OCI-LY1 (cell line): ENCODE measurements around the gene AVPR2.

Experiments used
- H2AFZ ChIP-seq: fragments of 200-600 bp; sonication (generic), shearing (Covaris generic); 2 replicates; pipeline ENCODE4 v1.6.0; 2014; ENCODE audit warnings: antibody characterized with exemption, mild to moderate bottlenecking, low read length
- H3F3A ChIP-seq: fragments of 200-600 bp; sonication (generic), shearing (Covaris generic); 2 replicates; pipeline ENCODE4 v1.6.0; 2014; ENCODE audit warnings: mild to moderate bottlenecking, antibody characterized with exemption, low read length, moderate library complexity; ENCODE audit not compliant: insufficient read depth
- H3K27ac ChIP-seq: fragments of 200-600 bp; sonication (generic); 2 replicates; pipeline ENCODE4 v1.5.1; 2014; ENCODE audit warnings: low read length, mixed run types, mild to moderate bottlenecking, low read depth; ENCODE audit not compliant: poor library complexity, severe bottlenecking
- H3K27me3 ChIP-seq: fragments of 200-600 bp; sonication (generic); 2 replicates; pipeline ENCODE4 v1.6.0; 2014; ENCODE audit warnings: antibody characterized with exemption, mild to moderate bottlenecking, low read length, moderate library complexity; ENCODE audit not compliant: insufficient read depth
- H3K36me3 ChIP-seq: fragments of 200-600 bp; sonication (generic); 2 replicates; pipeline ENCODE4 v1.6.1; 2014; ENCODE audit warnings: mild to moderate bottlenecking, antibody characterized with exemption, low read length, moderate library complexity, mixed read lengths; ENCODE audit not compliant: insufficient read depth
- H3K4me1 ChIP-seq: fragments of 200-600 bp; sonication (generic); 2 replicates; pipeline ENCODE4 v1.5.1; 2014; ENCODE audit warnings: mild to moderate bottlenecking, low read length, moderate library complexity; ENCODE audit not compliant: insufficient read depth, severe bottlenecking
- H3K4me2 ChIP-seq: fragments of 200-600 bp; sonication (generic), shearing (Covaris generic); 2 replicates; pipeline ENCODE4 v1.6.1; 2014; ENCODE audit warnings: low read length
- H3K4me3 ChIP-seq: fragments of 200-600 bp; sonication (generic); 2 replicates; pipeline ENCODE4 v1.5.1; 2014; ENCODE audit warnings: low read length, low read depth, mild to moderate bottlenecking, mixed read lengths; ENCODE audit not compliant: poor library complexity, severe bottlenecking
- H3K79me2 ChIP-seq: fragments of 200-600 bp; shearing (Covaris generic); 2 replicates; pipeline ENCODE4 v1.6.1; 2016; ENCODE audit warnings: mixed run types, low read length, mixed read lengths; ENCODE audit not compliant: insufficient read depth
- H3K9ac ChIP-seq: fragments of 200-600 bp; sonication (generic), shearing (Covaris generic); 2 replicates; pipeline ENCODE4 v1.6.1; 2014; ENCODE audit warnings: mild to moderate bottlenecking, low read length, mixed read lengths
- H3K9me2 ChIP-seq: fragments of 200-600 bp; sonication (generic), shearing (Covaris generic); 2 replicates; pipeline ENCODE4 v1.6.1; 2014; ENCODE audit warnings: low read depth, mild to moderate bottlenecking, low read length, mixed read lengths
- H3K9me3 ChIP-seq: fragments of 200-600 bp; shearing (Covaris generic); 2 replicates; pipeline ENCODE4 v1.6.1; 2014; ENCODE audit warnings: low read length, mixed read lengths
- H4K20me1 ChIP-seq: fragments of 200-600 bp; sonication (generic), shearing (Covaris generic); 2 replicates; pipeline ENCODE4 v1.6.0; 2016; ENCODE audit warnings: mild to moderate bottlenecking, low read length; ENCODE audit not compliant: insufficient read depth
- CTCF ChIP-seq: fragments of 200-600 bp; sonication (generic), shearing (Covaris generic); IDR thresholded peaks from 2 replicates; pipeline ENCODE4 v1.5.1; 2017; ENCODE audit warnings: mild to moderate bottlenecking, antibody characterized with exemption, low read length, moderate library complexity, mixed read lengths
- EZH2 ChIP-seq: fragments of 200-600 bp; sonication (generic), shearing (Covaris generic); IDR thresholded peaks from 2 replicates; pipeline ENCODE4 v1.8.0; 2017; ENCODE audit warnings: borderline replicate concordance, mixed run types, mild to moderate bottlenecking, antibody characterized with exemption, low read length, moderate library complexity, mixed read lengths

AVPR2 gene

GRCh38 chrX:153874085-153874365 lies 30.4 kb upstream of the AVPR2 start:
- Histone ChIP-seq H3K36me3 (no peaks in the 10 kb centered on the region), H3K27me3 (no peaks in the 10 kb centered on the region), H3K4me2 (no peak overlapping the region), H3K79me2 (no peaks in the 10 kb centered on the region), H3K27ac (no peak overlapping the region), H3K9me3 (no peaks in the 10 kb centered on the region), H4K20me1 (no peaks in the 10 kb centered on the region), H3K4me1 (no peaks in the 10 kb centered on the region), H3K4me3 (no peak overlapping the region), H3F3A (no peaks in the 10 kb centered on the region), H3K9ac (no peak overlapping the region), H2AFZ (no peak overlapping the region), H3K9me2 (no peaks in the 10 kb centered on the region)
- no peak for TF ChIP-seq EZH2
- no peak for TF ChIP-seq CTCF

DNA sequence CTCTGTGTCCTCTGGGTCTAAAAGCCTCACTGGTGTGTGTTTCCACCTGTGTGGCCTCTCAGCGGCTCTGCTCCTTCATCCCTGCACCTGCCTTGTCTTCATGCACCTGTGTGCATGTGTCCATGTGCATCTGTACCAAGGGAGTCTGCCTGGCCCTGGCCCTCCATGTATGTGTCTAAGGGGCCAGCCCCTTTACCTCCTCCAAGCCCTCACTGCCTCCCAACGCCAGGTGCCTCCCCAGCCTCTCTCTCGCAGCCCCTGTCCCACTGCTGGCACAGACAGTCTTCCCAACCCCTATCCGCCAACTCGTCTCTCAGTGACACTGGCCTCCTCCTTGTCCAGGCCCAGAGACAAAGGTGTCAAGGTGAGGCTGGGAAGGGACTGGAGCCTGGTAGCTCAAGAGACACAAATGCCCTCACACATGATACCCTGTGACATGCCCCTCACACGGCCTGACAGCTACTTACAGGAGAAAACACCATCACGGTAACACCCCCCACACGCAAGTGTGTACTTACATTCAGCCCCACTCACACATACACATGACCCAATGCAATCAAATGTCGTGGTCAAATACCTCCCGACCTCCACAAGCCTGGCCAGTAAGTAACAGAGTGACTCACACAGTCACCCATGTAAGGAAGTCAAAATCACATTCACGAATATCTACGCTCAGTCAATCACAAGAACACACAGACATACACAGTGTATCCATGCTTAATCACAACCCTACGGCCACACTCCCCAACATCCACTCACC lies 29.9 kb upstream of the AVPR2 start:
- Histone ChIP-seq H3K36me3 (no peaks in the 10 kb centered on the region), H2AFZ (no peak overlapping the region), H3K4me2 (no peak overlapping the region), H3K4me3 (no peak overlapping the region), H3K27me3 (no peaks in the 10 kb centered on the region), H3K4me1 (no peaks in the 10 kb centered on the region), H3K9me2 (no peaks in the 10 kb centered on the region), H3K9me3 (no peaks in the 10 kb centered on the region), H3F3A (no peaks in the 10 kb centered on the region), H3K79me2 (no peaks in the 10 kb centered on the region), H3K27ac (no peak overlapping the region), H3K9ac (no peak overlapping the region), H4K20me1 (no peaks in the 10 kb centered on the region)
- TF ChIP-seq EZH2, result no peak
- TF ChIP-seq CTCF, result no peak

- H3K27me3 ChIP-seq, result no peaks in the 10 kb centered on the region
- no peak overlapping the region for H3K4me3 ChIP-seq
- no peak overlapping the region for H2AFZ ChIP-seq
- H3K4me2 ChIP-seq, result no peak overlapping the region
- no peaks in the 10 kb centered on the region for H3K9me2 ChIP-seq
- TF ChIP-seq CTCF (no peak), EZH2 (no peak)
- no peaks in the 10 kb centered on the region for H3K4me1 ChIP-seq
- H3K36me3 ChIP-seq, result no peaks in the 10 kb centered on the region
- no peak overlapping the region for H3K9ac ChIP-seq
- H4K20me1 ChIP-seq, result no peaks in the 10 kb centered on the region
- no peak overlapping the region for H3K27ac ChIP-seq
- no peaks in the 10 kb centered on the region for H3K79me2 ChIP-seq
- H3K9me3 ChIP-seq, result no peaks in the 10 kb centered on the region
- H3F3A ChIP-seq, result no peaks in the 10 kb centered on the region
Measured at GRCh38 chrX:153875391-153876111, 28.9 kb upstream of the AVPR2 start.
